Keratinocyte (primary cell): ENCODE data around the gene FLYWCH2.

Source experiments
- CTCF ChIP-seq, 3 experiments: IDR thresholded peaks in 1 of 3; conservative IDR thresholded peaks in 1 of 3; optimal IDR thresholded peaks in 1 of 3; 2 replicates in 2 of 3; 3 replicates in 1 of 3; pipeline versions ENCODE3 to v1.5.1; 2011; ENCODE audit warnings: low read length in 3 of 3, mild to moderate bottlenecking in 3 of 3, moderate library complexity in 2 of 3, control low read depth in 1 of 3, inconsistent platforms in 1 of 3; ENCODE audit not compliant: insufficient read depth in 2 of 3; ENCODE audit errors: extremely low read depth in 1 of 3
- EZH2 ChIP-seq: IDR thresholded peaks from one replicate; pipeline ENCODE4 v1.6.1; 2012; ENCODE audit warnings: inconsistent platforms, mild to moderate bottlenecking, low read length, moderate library complexity

- no peak for TF ChIP-seq CTCF (optimal IDR thresholded peaks at IDR 0.05 in 1 of 3, IDR thresholded peaks at IDR 0.05 in 1 of 3, conservative IDR thresholded peaks at IDR 0.05 in 1 of 3; ENCODE audit: extremely low read depth in 1 of 3, insufficient read depth in 2 of 3, low read length in 3 of 3)
- TF ChIP-seq EZH2, result no peak
Observed at GRCh38 chr16:2904922-2905240, 21.9 kb downstream of the FLYWCH2 start.
